BJ (cell line): ENCODE results near the gene RINT1. TPM values are rescaled to one million over a fixed set of nuclear protein-coding genes. Genes with fewer than 3 reads are reported as not detected.
A peak's percentile ranks its signal among the peaks of the same experiment; 100 is the strongest.

Experiments
- CTCF ChIA-PET: fragments of 350-600 bp; formaldehyde crosslinking; extraction: SDS; loops from one replicate; lab custom pipeline; 2021; ENCODE audit warnings: antibody characterized with exemption, inconsistent platforms; lab: Yijun Ruan, JAX
- POLR2A ChIA-PET: fragments of 300-600 bp; sonication (Branson Sonifier 250); formaldehyde crosslinking; extraction: SDS; loops from one replicate; lab custom pipeline; 2021; ENCODE audit warnings: antibody characterized with exemption; lab: Charles Lee
- DNase-seq: peaks from one replicate; pipeline ENCODE4 v3.0.0-alpha.2; 2011; ENCODE audit warnings: low read depth
- H3K27me3 ChIP-seq: 2 replicates; pipeline ENCODE4 v1.6.0; 2011; ENCODE audit warnings: low read length; ENCODE audit not compliant: control insufficient read depth, insufficient read depth
- H3K36me3 ChIP-seq: 2 replicates; pipeline ENCODE4 v1.5.1; 2011; ENCODE audit warnings: low read length; ENCODE audit not compliant: control insufficient read depth, insufficient read depth
- H3K4me3 ChIP-seq: 2 replicates; pipeline ENCODE4 v1.5.1; 2011; ENCODE audit warnings: low read depth, mild to moderate bottlenecking, control low read depth, low read length
- CTCF ChIP-seq: IDR thresholded peaks from 2 replicates; pipeline ENCODE4 v1.5.1; 2011; ENCODE audit warnings: low read depth, mild to moderate bottlenecking, control low read depth, inconsistent platforms, low read length, moderate library complexity; ENCODE audit not compliant: insufficient read depth
- polyA plus RNA-seq: library from polyadenylated mRNA; depleted of rRNA; stranded (reverse); fragments of >200 nt; gene quantifications from 2 replicates; pipeline ENCODE4 v1.2.3, GENCODE V29; 2011

The RINT1 gene
- polyA plus RNA-seq, 1 experiment, result 11.0 TPM

DNA sequence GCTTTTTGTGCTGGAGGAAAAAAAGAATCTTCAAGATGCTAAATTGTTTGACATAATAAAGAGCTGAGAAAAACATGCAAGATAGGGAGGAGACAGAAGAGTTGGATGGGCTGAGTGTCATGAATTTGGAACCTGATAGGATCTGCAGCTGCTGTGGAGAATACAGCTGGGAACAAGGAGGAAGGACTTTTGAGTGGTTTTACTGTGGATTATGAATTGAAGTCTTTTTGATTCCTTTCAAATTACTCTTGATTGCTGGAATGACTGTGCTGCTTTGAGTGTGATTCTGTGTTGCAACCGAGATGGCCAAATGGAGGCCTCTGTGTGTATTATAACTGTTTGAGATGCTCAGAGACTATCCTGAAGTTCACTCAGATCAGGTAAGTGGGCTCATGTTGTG, 45.2 kb downstream of the RINT1 start:
- H3K36me3 ChIP-seq, result no peaks in the 10 kb centered on the region
- ChIA-PET POLR2A (no interaction called here), CTCF (interaction anchor here (2.3 kb wide), 1 partner anchor 12 kb away, joined by 6 read pairs; no protein-coding TSS in a partner anchor)
- TF ChIP-seq CTCF, result no peak
- DNase-seq, result no peak
- no peaks in the 10 kb centered on the region for H3K27me3 ChIP-seq
- no peak overlapping the region for H3K4me3 ChIP-seq

- ChIA-PET CTCF (no interaction called here), POLR2A (no interaction called here)
- no peak for TF ChIP-seq CTCF
- DNase-seq, result no peak
- H3K36me3 ChIP-seq, result no peaks in the 10 kb centered on the region
- no peak overlapping the region for H3K4me3 ChIP-seq
- no peaks in the 10 kb centered on the region for H3K27me3 ChIP-seq
These were observed 46.5 kb downstream of the RINT1 start for GRCh38 chr7:105578496-105578895.

GRCh38 chr7:105580022-105580740, 48.2 kb downstream of the RINT1 start:
- CTCF ChIA-PET, result interaction anchor here (0.6 to 1.0 kb wide), 2 partner anchors 9 to 1759 kb away, joined by 4 to 6 read pairs; no protein-coding TSS in a partner anchor
- POLR2A ChIA-PET, result interaction anchor here (0.7 kb wide), 1 partner anchor 19 kb away, joined by 4 read pairs; no protein-coding TSS in a partner anchor
- no peak for DNase-seq

DNA sequence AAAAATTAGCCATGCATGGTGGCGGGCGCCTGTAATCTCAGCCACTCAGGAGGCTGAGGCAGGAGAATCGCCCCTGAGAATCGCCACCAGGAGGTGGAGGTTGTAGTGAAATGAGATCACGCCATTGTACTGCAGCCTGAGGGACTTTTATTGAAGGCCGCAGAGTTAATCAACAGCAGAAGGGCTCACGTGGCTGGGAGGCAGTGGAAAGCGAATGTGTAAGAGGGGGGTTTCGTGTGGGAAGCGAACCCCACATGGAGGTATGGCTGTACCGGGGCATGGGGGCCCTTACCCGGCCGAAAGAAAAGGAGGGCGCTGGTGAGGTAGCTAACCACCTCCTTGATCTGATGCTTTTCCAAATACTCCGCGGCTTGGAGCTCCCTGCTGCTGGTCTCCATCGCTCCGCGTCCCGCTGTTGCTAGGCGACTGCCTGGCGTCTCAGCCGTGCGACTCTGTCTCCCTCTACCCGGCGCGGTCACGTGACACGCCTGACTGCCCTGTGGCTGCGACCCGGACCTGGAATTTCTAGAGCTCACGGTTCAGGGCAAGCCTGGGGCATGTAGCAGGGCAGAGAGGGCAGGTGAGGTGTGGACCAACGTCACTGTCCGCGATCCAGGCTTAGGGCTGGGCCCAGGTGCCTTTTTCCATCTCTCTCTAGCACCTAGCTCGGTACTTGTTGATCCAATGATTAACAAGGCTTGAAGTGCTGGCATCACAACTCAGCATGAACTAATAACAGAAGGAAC, 49.2 kb downstream of the RINT1 start, which contains the start of gene EFCAB10:
Gene EFCAB10, minus strand, starts transcription at position 428 of the 746 bp plus-strand sequence. Its CDS starts 30 bp downstream, at position 398.
- no peak for DNase-seq
- H3K36me3 ChIP-seq, result no peaks in the 10 kb centered on the region
- POLR2A ChIA-PET, result no interaction called here
- peak; percentile 13; the same call in 1 of the 2 replicates for TF ChIP-seq CTCF
- CTCF ChIA-PET, result interaction anchor here (0.9 to 1.0 kb wide), 3 partner anchors 8 to 18 kb away, joined by 3 read pairs; no protein-coding TSS in a partner anchor
- H3K27me3 ChIP-seq, result no peaks in the 10 kb centered on the region
- H3K4me3 ChIP-seq, result peak within 1 kb of the TSS; percentile 32

More at GRCh38 chr7:105580022-105580740, 48.2 kb downstream of the RINT1 start:
- Histone ChIP-seq H3K36me3 (no peaks in the 10 kb centered on the region), H3K4me3 (no peak overlapping the region), H3K27me3 (no peaks in the 10 kb centered on the region)
- 0 out of 2 replicates have a peak, but pooled peaks have one; percentile 12 for TF ChIP-seq CTCF

DNA sequence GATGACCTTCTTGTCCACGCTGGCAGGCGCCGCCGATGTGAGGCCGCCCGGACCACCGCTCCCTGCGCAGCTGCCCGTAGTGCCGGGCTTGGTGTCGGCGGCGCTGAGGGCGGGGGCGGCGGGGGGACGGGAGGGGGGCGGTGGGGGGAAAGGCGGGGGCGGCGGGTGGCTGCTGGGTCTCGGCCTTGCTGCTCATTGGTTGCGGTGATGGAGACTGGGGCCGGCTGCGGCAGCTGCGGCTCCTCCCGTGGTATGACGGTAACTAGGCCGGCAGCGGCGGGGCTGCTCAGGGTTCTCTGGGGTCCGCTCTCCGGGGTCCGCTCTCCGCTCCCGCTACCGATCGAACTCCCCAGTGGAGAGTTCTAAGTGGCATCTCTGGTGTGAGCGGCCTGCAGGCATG, 51.1 kb downstream of the RINT1 start:
- Histone ChIP-seq H3K27me3 (no peaks in the 10 kb centered on the region), H3K4me3 (no peak overlapping the region), H3K36me3 (no peaks in the 10 kb centered on the region)
- no peak for TF ChIP-seq CTCF
- CTCF ChIA-PET, result no interaction called here
- POLR2A ChIA-PET, result no interaction called here
- no peak for DNase-seq
